ENCODE measurements around the gene FABP6.

DNA sequence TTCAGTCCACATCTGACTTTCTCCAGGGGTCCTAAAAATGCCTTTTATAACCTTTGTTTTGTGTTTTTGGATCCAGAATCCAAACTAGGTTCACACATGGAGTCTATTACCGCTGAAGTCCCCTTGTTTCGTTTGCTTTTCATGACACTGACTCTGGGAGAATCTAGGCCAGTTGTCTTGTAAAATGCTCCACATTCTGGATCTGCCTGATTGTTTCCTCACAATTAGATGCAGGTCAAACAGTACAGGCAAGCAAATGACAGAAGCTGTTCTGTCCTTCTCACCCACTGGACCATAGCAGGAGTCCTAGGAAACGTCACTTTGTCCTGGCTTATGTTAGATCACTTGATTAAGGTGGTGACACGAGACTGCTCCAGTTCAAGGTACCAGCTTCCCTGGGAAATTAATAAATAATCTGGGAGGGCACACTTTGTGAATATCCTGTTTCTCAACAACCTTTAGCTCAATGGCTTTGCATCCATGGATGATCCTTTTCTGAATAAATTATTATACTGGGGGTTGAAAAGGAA lies 34.1 kb downstream of the FABP6 start:
- TF ChIP-seq, protein P1, sequence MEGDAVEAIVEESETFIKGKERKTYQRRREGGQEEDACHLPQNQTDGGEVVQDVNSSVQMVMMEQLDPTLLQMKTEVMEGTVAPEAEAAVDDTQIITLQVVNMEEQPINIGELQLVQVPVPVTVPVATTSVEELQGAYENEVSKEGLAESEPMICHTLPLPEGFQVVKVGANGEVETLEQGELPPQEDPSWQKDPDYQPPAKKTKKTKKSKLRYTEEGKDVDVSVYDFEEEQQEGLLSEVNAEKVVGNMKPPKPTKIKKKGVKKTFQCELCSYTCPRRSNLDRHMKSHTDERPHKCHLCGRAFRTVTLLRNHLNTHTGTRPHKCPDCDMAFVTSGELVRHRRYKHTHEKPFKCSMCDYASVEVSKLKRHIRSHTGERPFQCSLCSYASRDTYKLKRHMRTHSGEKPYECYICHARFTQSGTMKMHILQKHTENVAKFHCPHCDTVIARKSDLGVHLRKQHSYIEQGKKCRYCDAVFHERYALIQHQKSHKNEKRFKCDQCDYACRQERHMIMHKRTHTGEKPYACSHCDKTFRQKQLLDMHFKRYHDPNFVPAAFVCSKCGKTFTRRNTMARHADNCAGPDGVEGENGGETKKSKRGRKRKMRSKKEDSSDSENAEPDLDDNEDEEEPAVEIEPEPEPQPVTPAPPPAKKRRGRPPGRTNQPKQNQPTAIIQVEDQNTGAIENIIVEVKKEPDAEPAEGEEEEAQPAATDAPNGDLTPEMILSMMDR (IDR thresholded peaks at IDR 0.05; ENCODE audit: low read depth, low read length, missing input control) = no peak
- TF ChIP-seq RXRA (IDR thresholded peaks at IDR 0.05) (no peak), RAD21 (IDR thresholded peaks at IDR 0.05) (no peak)
- TF ChIP-seq, protein P2, sequence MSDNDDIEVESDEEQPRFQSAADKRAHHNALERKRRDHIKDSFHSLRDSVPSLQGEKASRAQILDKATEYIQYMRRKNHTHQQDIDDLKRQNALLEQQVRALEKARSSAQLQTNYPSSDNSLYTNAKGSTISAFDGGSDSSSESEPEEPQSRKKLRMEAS (IDR thresholded peaks at IDR 0.05) = no peak
- TF ChIP-seq, protein P3, sequence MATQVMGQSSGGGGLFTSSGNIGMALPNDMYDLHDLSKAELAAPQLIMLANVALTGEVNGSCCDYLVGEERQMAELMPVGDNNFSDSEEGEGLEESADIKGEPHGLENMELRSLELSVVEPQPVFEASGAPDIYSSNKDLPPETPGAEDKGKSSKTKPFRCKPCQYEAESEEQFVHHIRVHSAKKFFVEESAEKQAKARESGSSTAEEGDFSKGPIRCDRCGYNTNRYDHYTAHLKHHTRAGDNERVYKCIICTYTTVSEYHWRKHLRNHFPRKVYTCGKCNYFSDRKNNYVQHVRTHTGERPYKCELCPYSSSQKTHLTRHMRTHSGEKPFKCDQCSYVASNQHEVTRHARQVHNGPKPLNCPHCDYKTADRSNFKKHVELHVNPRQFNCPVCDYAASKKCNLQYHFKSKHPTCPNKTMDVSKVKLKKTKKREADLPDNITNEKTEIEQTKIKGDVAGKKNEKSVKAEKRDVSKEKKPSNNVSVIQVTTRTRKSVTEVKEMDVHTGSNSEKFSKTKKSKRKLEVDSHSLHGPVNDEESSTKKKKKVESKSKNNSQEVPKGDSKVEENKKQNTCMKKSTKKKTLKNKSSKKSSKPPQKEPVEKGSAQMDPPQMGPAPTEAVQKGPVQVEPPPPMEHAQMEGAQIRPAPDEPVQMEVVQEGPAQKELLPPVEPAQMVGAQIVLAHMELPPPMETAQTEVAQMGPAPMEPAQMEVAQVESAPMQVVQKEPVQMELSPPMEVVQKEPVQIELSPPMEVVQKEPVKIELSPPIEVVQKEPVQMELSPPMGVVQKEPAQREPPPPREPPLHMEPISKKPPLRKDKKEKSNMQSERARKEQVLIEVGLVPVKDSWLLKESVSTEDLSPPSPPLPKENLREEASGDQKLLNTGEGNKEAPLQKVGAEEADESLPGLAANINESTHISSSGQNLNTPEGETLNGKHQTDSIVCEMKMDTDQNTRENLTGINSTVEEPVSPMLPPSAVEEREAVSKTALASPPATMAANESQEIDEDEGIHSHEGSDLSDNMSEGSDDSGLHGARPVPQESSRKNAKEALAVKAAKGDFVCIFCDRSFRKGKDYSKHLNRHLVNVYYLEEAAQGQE (IDR thresholded peaks at IDR 0.05) = no peak
